ENCODE measurements around the gene ZNF626. TPM values are rescaled to one million over a fixed set of nuclear protein-coding genes. Genes with fewer than 3 reads are reported as not detected.
A peak's percentile ranks its signal among the peaks of the same experiment; 100 is the strongest.
"Not testable (repeated sequence)": the region's sequence is repeated elsewhere in the genome, so short reads cannot be mapped to it uniquely, and the experiment has no call there.

The ZNF626 gene
- 3.8 and 4.8 TPM in 2 replicates for total RNA-seq (2014; rRNA removed; shearing (Covaris generic))

GRCh38 chr19:20661150-20661819 lies at the start of gene ZNF626:
ZNF626 (minus strand) TSS chr19:20661571; CDS start chr19:20661446, 125 bp downstream.
- DNase-seq (ENCODE audit: low spot score) = peak; percentile 59

- no peak for DNase-seq (ENCODE audit: low spot score)
Observed at GRCh38 chr19:20669263-20669662, 7.9 kb upstream of the ZNF626 start.

- DNase-seq (ENCODE audit: low spot score) = no peak
Observed at GRCh38 chr19:20667281-20667680, 5.9 kb upstream of the ZNF626 start.

- no peak for DNase-seq (ENCODE audit: low spot score)
Observed at GRCh38 chr19:20664901-20665781, 3.8 kb upstream of the ZNF626 start.

- DNase-seq (ENCODE audit: low spot score) = not testable (repeated sequence)
Observed at GRCh38 chr19:20664475-20664874, 3.1 kb upstream of the ZNF626 start.

- DNase-seq (ENCODE audit: low spot score) = no peak
Observed at GRCh38 chr19:20662421-20663105, 1.2 kb upstream of the ZNF626 start.

GRCh38 chr19:20660473-20661140 lies 764 bp downstream of the ZNF626 start:
- no peak for DNase-seq (ENCODE audit: low spot score)

GRCh38 chr19:20640545-20640944 lies 20.8 kb downstream of the ZNF626 start:
- no peak for DNase-seq (ENCODE audit: low spot score)

- DNase-seq (ENCODE audit: low spot score) = no peak
Observed at GRCh38 chr19:20640023-20640422, 21.3 kb downstream of the ZNF626 start.

- not testable (repeated sequence) for DNase-seq (ENCODE audit: low spot score)
Observed at GRCh38 chr19:20624560-20624959, 36.8 kb downstream of the ZNF626 start.

GRCh38 chr19:20616071-20616470 lies 45.3 kb downstream of the ZNF626 start:
- no peak for DNase-seq (ENCODE audit: low spot score)

GRCh38 chr19:20614971-20615370 lies 46.4 kb downstream of the ZNF626 start:
- not testable (repeated sequence) for DNase-seq (ENCODE audit: low spot score)

- DNase-seq (ENCODE audit: low spot score) = no peak
Observed at GRCh38 chr19:20612711-20613316, 48.6 kb downstream of the ZNF626 start.

GRCh38 chr19:20611866-20612265 lies 49.5 kb downstream of the ZNF626 start:
- DNase-seq (ENCODE audit: low spot score) = no peak

- no peak for DNase-seq (ENCODE audit: low spot score)
Observed at GRCh38 chr19:20607943-20608342, 53.4 kb downstream of the ZNF626 start.

Other genes starting within 250 kb of the ZNF626 start
- 2.9 and 3.7 TPM in 2 replicates for gene ZNF737, start 95.8 kb downstream of the ZNF626 start, total RNA-seq (2014; rRNA removed; shearing (Covaris generic))
- gene ZNF66, start 114.7 kb upstream of the ZNF626 start, total RNA-seq (2014; rRNA removed; shearing (Covaris generic)) = 0.91 and 2.9 TPM in 2 replicates